SJCRH30 (cell line): ENCODE measurements around the gene CPEB4. TPM values are rescaled to one million over a fixed set of nuclear protein-coding genes. Genes with fewer than 3 reads are reported as not detected.

Experiments used
- DNase-seq, 2 experiments: peaks; one replicate each; pipeline ENCODE4 v3.0.0-alpha.2; 2015 to 2020
- H3K27ac ChIP-seq: fragments of 250-450 bp; sonication (Bioruptor Pico); 2 replicates; pipeline ENCODE4 v1.5.1; 2020; ENCODE audit warnings: mild to moderate bottlenecking, moderate library complexity
- H3K27me3 ChIP-seq: fragments of 250-450 bp; sonication (Bioruptor Pico); 2 replicates; pipeline ENCODE4 v1.5.1; 2020; ENCODE audit warnings: mild to moderate bottlenecking, moderate library complexity
- H3K36me3 ChIP-seq: fragments of 250-450 bp; sonication (Bioruptor Pico); 2 replicates; pipeline ENCODE4 v1.5.1; 2020; ENCODE audit warnings: mild to moderate bottlenecking, moderate library complexity
- H3K4me1 ChIP-seq: fragments of 250-450 bp; sonication (Bioruptor Pico); 2 replicates; pipeline ENCODE4 v1.5.1; 2020; ENCODE audit warnings: mild to moderate bottlenecking, moderate library complexity
- H3K4me3 ChIP-seq: fragments of 250-450 bp; sonication (Bioruptor Pico); 2 replicates; pipeline ENCODE4 v1.5.1; 2020; ENCODE audit warnings: mild to moderate bottlenecking, moderate library complexity
- H3K9me3 ChIP-seq: fragments of 250-450 bp; sonication (Bioruptor Pico); replicated peaks from 2 replicates; pipeline ENCODE4 v1.5.1; 2020; ENCODE audit warnings: mild to moderate bottlenecking, moderate library complexity
- total RNA-seq: library from RNA; depleted of rRNA; stranded (reverse); fragments of >200 nt; shearing (Covaris generic); gene quantifications from 2 replicates; pipeline ENCODE4 v1.2.3, GENCODE V29; 2014

The CPEB4 gene
- total RNA-seq, 1 experiment from 2014 or later: 10.5 TPM

DNA sequence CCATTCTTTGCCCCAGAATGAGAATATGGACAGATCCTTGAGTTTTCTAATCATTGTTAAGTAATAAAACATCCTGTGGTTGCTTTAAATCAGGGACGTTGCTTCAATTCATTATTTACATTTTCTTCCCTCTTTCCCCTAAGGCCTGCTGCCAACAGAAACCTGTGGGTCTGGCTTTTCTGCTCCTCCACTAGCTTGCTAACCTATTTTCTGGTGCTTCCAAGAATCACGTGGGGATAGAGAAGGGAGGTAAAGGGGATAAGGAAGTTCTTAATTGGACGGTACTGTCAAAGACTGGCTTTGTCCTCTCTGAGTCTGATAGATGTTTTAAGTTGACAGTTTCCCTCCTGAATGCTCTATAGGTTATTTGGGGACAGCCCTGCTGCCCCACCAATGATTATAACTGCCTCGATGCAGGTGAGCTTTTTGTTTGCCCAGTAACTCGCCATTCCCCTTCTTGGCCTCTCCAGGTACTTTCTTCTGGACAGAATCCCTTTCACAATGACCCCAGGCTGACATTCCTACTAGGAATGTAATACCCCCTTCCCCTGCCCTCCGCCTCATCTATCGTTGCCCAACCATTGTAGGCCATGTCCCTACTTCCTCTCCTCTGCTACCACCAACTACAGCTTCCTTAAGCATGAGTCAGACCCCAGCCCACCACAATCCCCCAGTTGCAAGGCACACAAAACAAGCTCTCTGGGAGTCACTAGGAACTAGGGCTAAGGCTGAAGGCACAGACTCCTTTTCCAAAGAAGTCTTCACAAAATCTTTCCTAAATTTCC is 19.9 kb upstream of the CPEB4 start:
- H3K27me3 ChIP-seq: no peaks in the 10 kb centered on the region
- H3K36me3 ChIP-seq: no peaks in the 10 kb centered on the region
- DNase-seq: peak in 1 of 2 experiments; percentile 25
- no peaks in the 10 kb centered on the region for H3K9me3 ChIP-seq
- H3K4me1 ChIP-seq: peaks cover 6% of the 10 kb centered on the region; the same call in 1 of the 2 replicates
- H3K27ac ChIP-seq: no peak overlapping the region
- H3K4me3 ChIP-seq: no peak overlapping the region

GRCh38 chr5:173869316-173869715 is 18.8 kb upstream of the CPEB4 start:
- no peak for DNase-seq

DNA sequence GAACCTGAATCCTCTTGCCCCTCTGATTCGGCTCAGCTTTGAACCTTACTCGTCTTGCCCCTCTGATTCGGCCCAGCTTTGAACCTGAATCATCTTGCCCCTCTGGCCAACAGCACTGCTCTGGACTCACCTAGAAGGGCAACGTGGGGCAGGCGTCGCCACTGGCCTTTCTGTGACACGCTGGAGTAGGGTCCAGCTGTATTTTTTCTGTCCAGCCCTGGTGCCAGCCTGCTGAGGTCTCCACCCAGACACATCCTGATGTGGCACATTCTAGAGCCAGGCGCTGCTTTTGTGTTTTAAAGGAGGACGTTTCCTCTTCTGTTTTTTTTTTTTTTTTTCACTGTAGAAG is 15.2 kb upstream of the CPEB4 start:
- Histone ChIP-seq H3K4me1 (peaks cover 7% of the 10 kb centered on the region), H3K9me3 (no peaks in the 10 kb centered on the region), H3K36me3 (no peaks in the 10 kb centered on the region), H3K27me3 (no peaks in the 10 kb centered on the region), H3K4me3 (no peak overlapping the region), H3K27ac (no peak overlapping the region)
- no peak for DNase-seq

More at GRCh38 chr5:173869316-173869715, 18.8 kb upstream of the CPEB4 start:
- no peaks in the 10 kb centered on the region for H3K9me3 ChIP-seq
- no peaks in the 10 kb centered on the region for H3K36me3 ChIP-seq
- H3K27me3 ChIP-seq: no peaks in the 10 kb centered on the region
- peaks cover 6% of the 10 kb centered on the region; the same call in 1 of the 2 replicates for H3K4me1 ChIP-seq
- no peak overlapping the region for H3K27ac ChIP-seq
- H3K4me3 ChIP-seq: no peak overlapping the region

DNA sequence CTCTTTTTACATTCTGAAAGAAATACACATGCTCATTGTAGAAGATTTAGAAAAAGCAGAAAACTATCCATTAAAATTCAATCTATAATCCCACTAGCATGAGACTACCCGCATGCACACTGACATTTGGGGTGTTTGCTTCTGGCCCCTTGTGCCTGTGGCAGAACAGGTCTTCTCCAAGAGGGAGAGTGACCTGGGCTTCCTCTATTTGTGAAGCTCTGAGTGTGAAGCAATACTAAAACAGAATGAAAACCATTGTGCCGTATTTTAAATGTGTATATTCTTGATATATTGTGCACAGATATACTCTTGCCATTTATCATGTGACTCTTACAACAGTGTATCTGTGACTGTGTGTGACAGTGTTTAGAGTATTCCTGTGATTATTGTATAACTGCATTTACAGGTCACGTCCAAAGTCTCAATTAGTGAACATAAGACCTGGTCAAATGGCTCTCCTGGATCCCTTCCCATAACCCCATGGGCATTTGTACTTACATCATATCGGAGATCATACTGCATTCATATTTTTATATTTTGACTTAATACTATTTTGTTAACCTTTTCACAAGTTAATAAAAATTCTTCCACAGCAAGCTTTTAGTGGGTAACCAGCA is 14.7 kb upstream of the CPEB4 start:
- H3K4me3 ChIP-seq: no peak overlapping the region
- H3K27me3 ChIP-seq: no peaks in the 10 kb centered on the region
- H3K36me3 ChIP-seq: no peaks in the 10 kb centered on the region
- H3K9me3 ChIP-seq: no peaks in the 10 kb centered on the region
- no peak for DNase-seq
- peaks cover 12% of the 10 kb centered on the region for H3K4me1 ChIP-seq
- no peak overlapping the region for H3K27ac ChIP-seq

DNA sequence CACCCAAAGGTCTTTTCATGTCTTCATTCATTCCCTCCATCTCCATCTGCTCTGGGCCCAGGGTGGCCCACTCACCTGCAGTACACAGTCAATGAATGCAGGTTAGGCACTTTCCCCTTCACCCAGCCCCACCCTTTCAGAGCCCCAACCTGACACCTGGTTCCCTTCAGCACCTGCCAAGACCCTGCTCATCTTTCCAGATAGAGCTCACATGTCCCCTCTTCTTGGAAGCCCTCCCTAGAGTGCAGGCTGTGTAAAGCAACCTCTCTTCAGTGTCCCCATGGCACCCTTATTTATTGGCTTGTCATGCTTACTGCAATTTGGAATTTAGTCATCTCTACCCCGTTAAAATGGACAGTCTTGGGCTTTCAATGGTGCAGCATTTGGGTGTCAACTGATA is 13.0 kb upstream of the CPEB4 start:
- Histone ChIP-seq H3K4me1 (peaks cover 18% of the 10 kb centered on the region), H3K36me3 (no peaks in the 10 kb centered on the region), H3K27ac (no peak overlapping the region), H3K9me3 (no peaks in the 10 kb centered on the region), H3K27me3 (no peaks in the 10 kb centered on the region), H3K4me3 (no peak overlapping the region)
- DNase-seq: no peak

DNA sequence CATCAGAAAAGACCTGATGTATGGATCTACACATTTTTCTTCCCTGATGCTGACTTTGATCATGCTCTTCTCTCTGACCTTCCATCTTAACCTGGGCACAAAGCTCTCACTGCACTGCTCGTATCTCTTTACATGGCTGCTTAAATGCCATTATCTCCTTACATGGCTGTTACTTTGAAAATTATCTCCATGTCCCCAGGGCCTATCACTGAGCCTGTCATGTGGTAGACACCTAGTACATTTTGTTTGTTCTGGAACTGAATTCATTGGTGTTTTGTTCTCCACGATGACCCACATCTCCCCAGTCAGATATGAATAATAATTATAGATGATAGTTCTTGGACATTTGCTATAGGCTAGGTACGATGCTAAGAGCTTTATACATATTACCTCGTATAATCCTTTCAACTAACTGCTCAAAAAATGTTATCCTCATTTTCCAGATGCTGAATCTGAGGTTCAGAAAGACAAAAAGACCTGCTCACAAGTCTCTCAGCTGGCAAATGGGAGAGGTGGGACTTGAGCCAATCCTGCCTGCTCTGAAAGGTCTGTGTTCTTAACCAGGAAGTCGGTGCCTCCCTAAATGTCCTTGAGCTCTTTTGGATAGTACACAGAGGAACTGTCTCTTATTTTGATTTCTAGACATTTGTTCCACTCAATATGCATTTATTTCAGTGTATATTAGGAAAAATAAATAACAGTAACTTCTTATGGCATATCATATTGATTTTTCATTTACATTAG is 9.8 kb upstream of the CPEB4 start:
- peak overlapping the region; percentile 35; the same call in 1 of the 2 replicates for H3K27ac ChIP-seq
- H3K36me3 ChIP-seq: no peaks in the 10 kb centered on the region
- H3K9me3 ChIP-seq: no peaks in the 10 kb centered on the region
- DNase-seq: peak in 1 of 2 experiments; percentile 30
- H3K4me1 ChIP-seq: peaks cover 24% of the 10 kb centered on the region
- H3K27me3 ChIP-seq: no peaks in the 10 kb centered on the region
- H3K4me3 ChIP-seq: no peak overlapping the region

DNA sequence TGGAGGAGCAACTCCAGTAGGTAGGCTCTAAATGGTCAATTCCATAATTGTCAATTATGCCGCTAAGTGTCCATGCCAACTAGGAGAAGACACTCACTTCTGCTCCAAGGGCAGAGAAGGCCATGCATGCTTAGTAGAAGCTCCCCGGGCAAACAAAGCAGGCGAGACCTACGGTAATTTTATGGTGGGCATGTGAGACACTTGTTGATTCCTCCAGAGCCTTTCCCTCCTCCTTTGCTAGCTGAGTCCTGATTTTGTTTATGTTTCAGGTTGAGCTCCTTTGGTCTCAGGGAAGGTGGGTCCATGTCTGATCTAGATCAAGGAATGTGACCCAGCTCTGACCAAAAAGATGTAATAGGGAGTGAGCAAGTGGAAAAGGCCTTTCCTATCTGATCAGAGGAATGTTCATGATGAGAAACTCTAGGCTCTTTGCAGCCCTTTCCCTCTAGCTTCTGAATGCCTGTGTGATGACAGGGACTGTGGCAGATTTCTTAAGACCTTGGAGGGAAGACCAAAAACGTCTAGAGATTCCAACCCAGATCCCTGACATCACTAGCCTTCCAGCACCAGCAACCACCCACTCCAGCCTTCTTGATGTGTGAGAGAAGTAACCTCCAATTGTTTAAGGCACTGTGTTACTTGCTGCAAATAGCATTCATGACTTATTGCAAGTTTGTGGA is 7.7 kb upstream of the CPEB4 start:
- Histone ChIP-seq H3K4me3 (no peak overlapping the region), H3K27ac (no peak overlapping the region), H3K36me3 (no peaks in the 10 kb centered on the region), H3K4me1 (peaks cover 35% of the 10 kb centered on the region), H3K9me3 (no peaks in the 10 kb centered on the region), H3K27me3 (no peaks in the 10 kb centered on the region)
- no peak for DNase-seq

- Histone ChIP-seq H3K36me3 (no peaks in the 10 kb centered on the region), H3K4me1 (peaks cover 35% of the 10 kb centered on the region), H3K9me3 (no peaks in the 10 kb centered on the region), H3K27me3 (no peaks in the 10 kb centered on the region), H3K27ac (no peak overlapping the region), H3K4me3 (no peak overlapping the region)
- DNase-seq: no peak
Observed at GRCh38 chr5:173881811-173882575, 6.2 kb upstream of the CPEB4 start.

- no peaks in the 10 kb centered on the region for H3K9me3 ChIP-seq
- H3K4me3 ChIP-seq: no peak overlapping the region
- H3K36me3 ChIP-seq: no peaks in the 10 kb centered on the region
- DNase-seq: no peak
- H3K27ac ChIP-seq: no peak overlapping the region
- H3K27me3 ChIP-seq: no peaks in the 10 kb centered on the region
- peaks cover 31% of the 10 kb centered on the region for H3K4me1 ChIP-seq
Observed at GRCh38 chr5:173882632-173883031, 5.5 kb upstream of the CPEB4 start.

- Histone ChIP-seq H3K4me1 (peaks cover 23% of the 10 kb centered on the region), H3K27ac (peak overlapping the region; percentile 16; the same call in 1 of the 2 replicates), H3K4me3 (no peak overlapping the region), H3K27me3 (no peaks in the 10 kb centered on the region), H3K9me3 (no peaks in the 10 kb centered on the region), H3K36me3 (no peaks in the 10 kb centered on the region)
- DNase-seq: peak; percentile 24 to 53
Observed at GRCh38 chr5:173883347-173883924, 4.7 kb upstream of the CPEB4 start.

GRCh38 chr5:173884402-173885053 is 3.6 kb upstream of the CPEB4 start:
- H3K4me3 ChIP-seq: no peak overlapping the region
- H3K27me3 ChIP-seq: no peaks in the 10 kb centered on the region
- H3K36me3 ChIP-seq: no peaks in the 10 kb centered on the region
- H3K4me1 ChIP-seq: peaks cover 21% of the 10 kb centered on the region
- no peaks in the 10 kb centered on the region for H3K9me3 ChIP-seq
- no peak overlapping the region for H3K27ac ChIP-seq
- no peak for DNase-seq

DNA sequence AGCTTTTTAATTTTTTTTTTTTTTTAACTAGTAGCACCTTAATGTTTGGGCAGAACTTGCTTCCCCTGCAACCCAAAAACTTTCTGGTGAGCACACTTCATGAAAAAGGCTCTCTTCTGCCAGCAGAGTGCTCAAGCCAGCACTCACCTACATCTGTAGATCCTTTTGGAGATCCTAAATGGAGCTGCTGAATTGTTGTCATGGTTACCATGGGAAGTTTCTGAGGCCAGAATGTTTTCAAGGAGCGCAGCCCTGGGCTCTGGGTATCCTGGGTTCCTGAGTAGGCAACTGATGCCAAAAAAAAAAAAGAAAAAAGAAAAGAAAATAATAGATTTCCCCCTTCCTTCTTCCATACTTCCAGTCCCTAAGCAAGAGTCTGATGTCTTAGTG is 3.1 kb upstream of the CPEB4 start:
- H3K4me1 ChIP-seq: peaks cover 23% of the 10 kb centered on the region
- H3K36me3 ChIP-seq: no peaks in the 10 kb centered on the region
- no peak overlapping the region for H3K27ac ChIP-seq
- no peaks in the 10 kb centered on the region for H3K27me3 ChIP-seq
- DNase-seq: no peak
- H3K4me3 ChIP-seq: no peak overlapping the region
- no peaks in the 10 kb centered on the region for H3K9me3 ChIP-seq

GRCh38 chr5:173885475-173886010 is 2.6 kb upstream of the CPEB4 start:
- Histone ChIP-seq H3K27me3 (no peaks in the 10 kb centered on the region), H3K27ac (no peak overlapping the region), H3K4me3 (no peak overlapping the region), H3K4me1 (peaks cover 24% of the 10 kb centered on the region), H3K9me3 (no peaks in the 10 kb centered on the region), H3K36me3 (no peaks in the 10 kb centered on the region)
- no peak for DNase-seq
